TTC549 (cell line): ENCODE measurements around the gene DNAJC17.

Experiments used
- FAIRE-seq: peaks from 2 replicates; lab custom pipeline; 2012; peaks lifted over from hg19 to GRCh38; lab: Jason Lieb, UNC

Gene DNAJC17

GRCh38 chr15:40829115-40829514 lies 21.8 kb upstream of the DNAJC17 start:
- no peak for FAIRE-seq

GRCh38 chr15:40828447-40829036 lies 21.3 kb upstream of the DNAJC17 start, which contains the start of gene PPP1R14D:
Gene PPP1R14D (minus strand): TSS chr15:40828708. CDS start chr15:40828641, 67 bp downstream.
- FAIRE-seq: no peak

- FAIRE-seq: no peak
These were observed 19.3 kb upstream of the DNAJC17 start for GRCh38 chr15:40826423-40827075.

DNA sequence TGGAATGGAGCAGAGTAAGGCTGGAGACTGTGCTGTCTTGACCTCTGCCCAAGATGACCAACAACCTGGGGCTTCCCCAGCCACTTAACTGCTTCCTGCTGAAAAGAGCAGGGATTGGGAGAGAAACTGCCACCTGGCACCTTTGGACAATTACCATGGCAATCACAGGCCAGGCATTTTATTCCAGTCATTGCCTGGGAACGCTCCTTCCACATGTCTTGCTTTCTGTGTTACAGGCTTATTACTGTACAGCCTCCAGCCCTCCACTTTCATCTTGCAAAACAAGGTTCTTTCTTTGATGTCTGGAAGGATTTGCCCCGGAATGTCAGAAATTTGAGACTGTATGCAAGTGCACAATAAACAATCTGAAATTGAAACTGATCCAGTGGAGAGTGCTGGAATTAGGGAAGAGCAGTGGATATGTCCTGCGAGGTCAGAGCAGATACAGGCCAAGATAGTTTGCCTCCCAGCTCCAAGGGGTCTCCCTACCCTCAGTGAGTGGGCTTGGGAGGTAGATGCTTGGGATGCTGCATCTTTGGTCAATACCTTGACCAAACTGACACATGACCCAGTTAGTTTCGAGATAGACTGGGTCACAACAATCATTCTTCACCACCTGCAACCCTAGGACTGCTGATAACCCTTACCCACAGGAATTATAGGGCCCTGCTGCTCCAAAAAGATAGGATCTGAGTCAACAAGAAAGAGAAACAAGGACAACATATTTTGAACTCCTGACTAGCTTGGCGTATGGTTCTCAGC lies 18.6 kb upstream of the DNAJC17 start:
- no peak for FAIRE-seq

GRCh38 chr15:40823572-40824343 lies 16.5 kb upstream of the DNAJC17 start:
- no peak for FAIRE-seq

- FAIRE-seq: no peak
These were observed 13.9 kb upstream of the DNAJC17 start for GRCh38 chr15:40821195-40821594.

- FAIRE-seq: no peak
These were observed 11.8 kb upstream of the DNAJC17 start for GRCh38 chr15:40819048-40819447.

DNA sequence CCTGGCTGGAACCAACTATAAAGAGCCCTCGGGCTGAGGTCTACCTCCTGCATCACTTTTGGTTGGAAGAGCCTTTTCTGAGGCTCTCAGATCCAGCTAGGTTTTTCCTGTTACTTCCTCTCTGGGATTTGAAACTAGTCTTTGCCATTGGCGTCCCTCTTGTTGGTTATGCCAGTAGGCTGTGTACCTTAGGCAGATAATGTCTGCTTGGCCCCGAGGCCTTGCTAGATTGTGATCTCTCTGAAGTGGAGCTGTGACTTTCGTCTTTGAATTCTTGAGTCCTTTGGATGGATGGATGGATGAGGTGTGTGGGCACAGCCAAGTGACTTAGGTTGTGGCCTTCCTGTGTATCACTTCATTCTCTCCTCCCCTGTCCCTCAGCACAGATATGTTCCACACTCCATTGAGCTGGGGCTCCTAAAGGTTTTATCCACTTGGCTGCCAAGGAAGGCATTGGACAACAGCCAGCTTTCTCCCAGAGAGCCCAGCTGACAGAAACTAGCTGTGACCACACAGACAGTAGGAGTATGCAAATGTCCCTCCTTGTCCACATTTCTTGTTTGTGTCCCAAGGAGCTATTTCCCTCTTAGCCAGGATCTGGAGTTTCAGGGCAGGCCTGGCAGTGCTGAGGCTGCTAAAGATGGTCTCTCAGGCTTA lies 7.9 kb upstream of the DNAJC17 start:
- no peak for FAIRE-seq

DNA sequence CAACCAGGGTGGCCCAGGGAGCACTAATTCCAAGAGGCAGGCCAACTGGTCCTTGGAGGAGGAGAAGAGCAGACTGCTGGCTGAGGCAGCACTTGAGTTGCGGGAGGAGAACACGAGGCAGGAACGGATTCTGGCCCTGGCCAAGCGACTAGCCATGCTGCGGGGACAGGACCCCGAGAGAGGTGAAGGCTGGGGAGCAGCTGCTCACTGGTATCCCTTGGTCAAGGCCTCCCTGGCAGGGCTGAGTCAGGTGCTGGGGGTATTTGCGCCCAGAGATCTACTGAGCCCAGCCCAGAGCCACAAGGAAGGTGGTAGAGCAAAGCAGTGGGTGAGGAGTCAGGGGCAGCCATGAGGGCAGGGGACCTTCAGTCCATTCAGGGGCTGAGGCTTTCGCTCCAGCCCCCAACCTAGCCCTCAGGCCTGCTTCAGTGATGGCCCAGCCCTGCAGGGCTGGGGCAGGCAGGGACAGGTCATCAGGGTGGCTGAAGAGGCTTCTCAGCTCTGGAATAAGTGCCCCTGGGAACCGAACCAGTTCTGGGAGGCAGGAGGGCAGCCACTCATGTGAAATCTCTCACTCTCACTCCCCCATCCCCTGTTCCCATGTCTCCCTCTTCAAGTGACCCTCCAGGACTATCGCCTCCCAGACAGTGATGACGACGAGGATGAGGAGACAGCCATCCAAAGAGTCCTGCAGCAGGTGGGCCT lies 5.6 kb upstream of the DNAJC17 start:
- FAIRE-seq: no peak

GRCh38 chr15:40808861-40809450 lies 1.7 kb upstream of the DNAJC17 start:
- no peak for FAIRE-seq

DNA sequence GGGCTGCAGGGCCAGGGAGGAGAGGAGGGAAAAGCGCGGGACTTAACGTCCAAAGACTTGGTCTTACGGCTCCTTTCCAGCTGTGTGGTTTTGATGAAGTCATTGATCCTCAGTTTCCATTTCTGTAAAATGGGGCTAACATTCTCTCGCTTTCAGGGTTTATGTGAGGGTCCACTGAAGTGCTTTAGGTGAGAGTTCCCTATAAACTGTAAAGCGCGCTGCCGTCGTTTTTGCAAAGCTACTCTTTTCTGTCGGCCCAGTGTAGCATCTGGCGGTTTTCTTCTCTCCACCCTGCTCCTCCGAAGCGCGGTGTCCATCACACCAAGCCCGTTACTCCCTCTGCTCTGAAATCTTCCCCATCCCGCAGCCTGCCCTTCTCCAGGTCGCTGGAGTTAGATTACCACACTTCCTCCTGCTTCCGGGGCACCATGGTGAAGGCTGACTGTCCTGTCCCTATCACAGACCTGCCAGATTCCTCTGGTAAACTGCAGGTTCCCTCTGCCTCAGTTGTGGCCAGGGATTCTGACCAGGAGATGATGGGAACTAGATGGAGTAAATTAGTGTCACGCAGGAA lies 702 bp upstream of the DNAJC17 start:
- no peak for FAIRE-seq

DNA sequence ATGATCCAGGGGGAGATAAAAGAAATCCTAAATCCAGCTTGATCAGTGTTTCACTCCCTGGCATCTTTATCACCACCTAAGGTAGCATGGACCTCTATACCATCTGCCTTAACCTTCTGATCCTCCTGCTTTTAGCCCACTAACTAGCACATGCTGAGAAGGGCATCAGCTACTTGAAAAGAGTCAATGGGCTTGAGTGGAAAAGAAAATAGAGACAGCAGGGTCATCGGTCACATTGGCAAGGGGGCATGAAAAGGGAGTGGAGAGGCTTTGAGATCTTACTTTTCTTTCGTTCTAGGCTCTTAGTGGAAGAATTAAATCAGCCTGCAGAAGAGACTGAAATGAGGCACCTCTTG lies 623 bp downstream of the DNAJC17 start:
- FAIRE-seq: no peak

GRCh38 chr15:40803688-40804087 lies 3.6 kb downstream of the DNAJC17 start:
- no peak for FAIRE-seq

- no peak for FAIRE-seq
These were observed 4.2 kb downstream of the DNAJC17 start for GRCh38 chr15:40803076-40803475.

- FAIRE-seq: no peak
These were observed 7.8 kb downstream of the DNAJC17 start for GRCh38 chr15:40799523-40799922.

GRCh38 chr15:40796512-40796911 lies 10.8 kb downstream of the DNAJC17 start:
- no peak for FAIRE-seq

DNA sequence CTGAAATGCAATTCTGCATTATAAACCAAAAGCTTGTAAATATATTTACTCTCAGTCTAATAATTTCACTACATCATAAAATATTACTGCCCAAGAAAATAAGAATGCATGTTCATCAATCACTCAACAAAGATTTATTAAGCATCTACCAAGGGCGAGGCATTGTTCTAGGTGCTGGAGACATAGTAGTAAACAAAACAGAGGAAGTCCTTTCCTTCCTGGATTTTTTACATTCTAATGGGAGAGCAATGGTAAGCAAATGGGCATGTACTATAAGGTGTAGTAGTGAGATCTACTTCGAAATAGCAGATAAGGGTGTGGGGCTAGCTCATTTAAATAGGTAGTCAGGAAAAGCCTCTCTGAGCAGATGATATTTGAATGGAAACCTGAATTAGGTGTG lies 11.2 kb downstream of the DNAJC17 start:
- no peak for FAIRE-seq

GRCh38 chr15:40793216-40793989 lies 13.9 kb downstream of the DNAJC17 start:
- no peak for FAIRE-seq

DNA sequence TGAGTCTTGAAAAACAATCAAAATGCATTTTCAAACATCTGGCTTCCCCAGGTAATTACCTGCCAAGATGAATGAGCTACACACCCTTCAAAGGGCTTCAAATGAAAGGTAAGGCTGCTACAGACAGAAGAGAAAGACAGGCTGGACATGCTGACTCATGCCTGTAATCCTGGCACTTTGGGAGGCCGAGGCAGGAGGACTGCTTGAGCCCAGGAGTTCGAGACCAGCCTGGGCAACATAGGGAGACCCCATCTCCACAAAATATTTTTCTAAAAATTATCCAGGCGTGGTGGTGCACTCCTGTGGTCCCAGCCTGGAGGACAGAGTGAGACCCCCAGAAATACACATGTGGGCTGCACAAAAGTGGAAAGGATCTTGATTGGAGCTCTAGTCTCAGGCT lies 14.9 kb downstream of the DNAJC17 start:
- FAIRE-seq: no peak

DNA sequence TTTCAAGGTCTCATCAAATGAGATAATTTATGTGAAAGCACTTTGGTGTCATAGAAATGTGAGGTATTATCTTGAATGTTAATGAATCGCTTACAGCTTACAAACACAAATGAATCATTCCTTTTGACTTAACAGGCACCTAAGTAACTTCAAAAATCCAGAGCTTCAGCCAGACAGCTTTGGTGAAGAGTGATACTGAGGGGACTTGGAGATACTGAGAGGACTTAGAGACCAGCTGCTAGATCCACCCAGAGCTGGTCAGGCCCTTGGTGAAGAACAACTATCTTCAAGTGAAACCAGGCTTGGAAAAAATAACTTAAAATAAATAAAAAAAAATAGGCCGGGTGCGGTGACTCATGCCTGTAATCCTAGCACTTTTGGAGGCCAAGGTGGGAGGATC lies 16.6 kb downstream of the DNAJC17 start:
- FAIRE-seq: no peak
